A673 (cell line): ENCODE measurements around the gene PFDN4. TPM values are rescaled to one million over a fixed set of nuclear protein-coding genes. Genes with fewer than 3 reads are reported as not detected.
A peak's percentile ranks its signal among the peaks of the same experiment; 100 is the strongest.

ENCODE experiments used
- BruUV-seq: library from RNA; stranded (reverse); fragments of 400-500 nt; replicated peaks from 2 replicates; lab custom pipeline; 2021; lab: Mats Ljungman, UMichigan
- CTCF ChIA-PET: fragments of 300-600 bp; sonication (Branson Sonifier 250); formaldehyde crosslinking; loops from one replicate; lab custom pipeline; 2022; ENCODE audit warnings: antibody characterized with exemption; lab: Charles Lee
- POLR2A ChIA-PET: fragments of 300-600 bp; sonication (Branson Sonifier 250); formaldehyde crosslinking; loops from one replicate; lab custom pipeline; 2022; ENCODE audit warnings: antibody characterized with exemption; ENCODE audit not compliant: low non-redundant PET; lab: Charles Lee
- DNase-seq: peaks from one replicate; pipeline ENCODE4 v3.0.0-alpha.2; 2015; ENCODE audit warnings: low spot score
- H3K27ac ChIP-seq: fragments of 200-600 bp; sonication (generic); 2 replicates; pipeline ENCODE4 v1.5.1; 2016; ENCODE audit warnings: mixed run types, low read depth, mild to moderate bottlenecking, mixed read lengths, antibody characterized with exemption, low read length; ENCODE audit not compliant: poor library complexity, severe bottlenecking
- H3K27me3 ChIP-seq: fragments of 200-600 bp; sonication (generic); replicated peaks from 2 replicates; pipeline ENCODE4 v1.6.1; 2017; ENCODE audit warnings: mixed run types, low read depth, mild to moderate bottlenecking, mixed read lengths, antibody characterized with exemption, low read length; ENCODE audit not compliant: insufficient read depth, poor library complexity
- H3K36me3 ChIP-seq: fragments of 200-600 bp; sonication (generic); 2 replicates; pipeline ENCODE4 v1.6.1; 2016; ENCODE audit warnings: mixed run types, mild to moderate bottlenecking, mixed read lengths, antibody characterized with exemption, low read length; ENCODE audit not compliant: insufficient read depth, poor library complexity, severe bottlenecking
- H3K4me1 ChIP-seq: fragments of 200-600 bp; sonication (generic); 2 replicates; pipeline ENCODE4 v1.6.1; 2017; ENCODE audit warnings: mixed run types, mild to moderate bottlenecking, mixed read lengths, antibody characterized with exemption, low read length; ENCODE audit not compliant: insufficient read depth, poor library complexity, severe bottlenecking
- H3K4me3 ChIP-seq: fragments of 200-600 bp; sonication (generic); 2 replicates; pipeline ENCODE4 v1.5.1; 2016; ENCODE audit warnings: low read depth, mixed run types, mild to moderate bottlenecking, mixed read lengths, low read length; ENCODE audit not compliant: poor library complexity, severe bottlenecking
- H3K9me3 ChIP-seq: fragments of 200-600 bp; sonication (generic); 2 replicates; pipeline ENCODE4 v1.6.1; 2016; ENCODE audit warnings: mixed run types, low read depth, mild to moderate bottlenecking, mixed read lengths, antibody characterized with exemption, low read length; ENCODE audit not compliant: poor library complexity, severe bottlenecking
- CTCF ChIP-seq: fragments of 300-800, 200-600 bp; sonication (generic); conservative IDR thresholded peaks from 2 replicates; pipeline ENCODE4 v1.5.1; 2017; ENCODE audit warnings: low read depth, mild to moderate bottlenecking, antibody characterized with exemption, low read length, moderate library complexity, mixed read lengths
- EZH2 ChIP-seq: fragments of 200-600 bp; sonication (generic); IDR thresholded peaks from 2 replicates; pipeline ENCODE4 v1.6.1; 2017; ENCODE audit warnings: borderline replicate concordance, low read depth, mild to moderate bottlenecking, mixed read lengths, antibody characterized with exemption, low read length; ENCODE audit not compliant: poor library complexity, severe bottlenecking
- intact Hi-C: fragments of 100-400 bp; cut with micrococcal nuclease; formaldehyde crosslinking; loops from one replicate; pipeline ENCODE4 v1.10.0; 2022; ENCODE audit not compliant: unreplicated experiment
- total RNA-seq: library from RNA; stranded (reverse); gene quantifications from 2 replicates; pipeline ENCODE4 v1.2.3, GENCODE V29; 2021

The PFDN4 gene
- total RNA-seq, 1 experiment from 2014 or later = 76.0 TPM

GRCh38 chr20:54209216-54209813 lies 1.4 kb downstream of the PFDN4 start:
- Histone ChIP-seq H3K27me3 (no peaks in the 10 kb centered on the region), H3K9me3 (no peaks in the 10 kb centered on the region), H3K4me1 (peaks cover 12% of the 10 kb centered on the region), H3K36me3 (peaks cover 7% of the 10 kb centered on the region), H3K4me3 (peak overlapping the region; percentile 98), H3K27ac (peak overlapping the region; percentile 100)
- BruUV-seq = TSS peak; percentile 47
- no peak for DNase-seq
- CTCF ChIA-PET = no interaction called here
- intact Hi-C loops = no loop called here
- POLR2A ChIA-PET = no interaction called here
- no peak for TF ChIP-seq CTCF
- TF ChIP-seq EZH2 = no peak

DNA sequence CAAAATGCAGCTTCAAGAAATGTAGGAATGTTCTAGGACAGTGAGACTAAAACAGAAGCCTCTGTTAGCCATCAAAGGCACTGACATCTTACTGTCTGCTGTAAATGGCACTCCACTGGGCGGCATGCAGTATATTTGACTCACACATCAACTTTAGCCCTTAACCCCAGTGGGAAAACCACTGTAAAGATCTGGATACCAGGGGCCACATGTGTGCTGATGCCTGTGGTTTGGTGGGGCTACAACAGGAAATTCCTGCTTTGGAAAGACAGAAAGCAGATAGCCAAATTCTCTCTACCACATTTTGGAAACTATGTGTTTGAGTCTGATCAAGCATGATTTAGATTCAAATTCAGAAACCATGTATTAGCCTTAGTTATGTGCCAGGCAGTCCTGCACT lies 4.3 kb downstream of the PFDN4 start:
- CTCF ChIA-PET = no interaction called here
- no peaks in the 10 kb centered on the region for H3K27me3 ChIP-seq
- no peaks in the 10 kb centered on the region for H3K9me3 ChIP-seq
- peaks cover 28% of the 10 kb centered on the region for H3K36me3 ChIP-seq
- H3K27ac ChIP-seq = no peak overlapping the region
- no peak for DNase-seq
- H3K4me1 ChIP-seq = no peaks in the 10 kb centered on the region
- BruUV-seq = no TSS peak
- TF ChIP-seq EZH2 (no peak), CTCF (no peak)
- POLR2A ChIA-PET = no interaction called here
- H3K4me3 ChIP-seq = no peak overlapping the region
- intact Hi-C loops = no loop called here

GRCh38 chr20:54212871-54213270 lies 5.0 kb downstream of the PFDN4 start:
- no peak overlapping the region for H3K4me3 ChIP-seq
- H3K27me3 ChIP-seq = no peaks in the 10 kb centered on the region
- H3K36me3 ChIP-seq = peaks cover 32% of the 10 kb centered on the region
- intact Hi-C loops = no loop called here
- DNase-seq = no peak
- TF ChIP-seq EZH2 (no peak), CTCF (no peak)
- POLR2A ChIA-PET = no interaction called here
- BruUV-seq = no TSS peak
- no peaks in the 10 kb centered on the region for H3K9me3 ChIP-seq
- H3K4me1 ChIP-seq = no peaks in the 10 kb centered on the region
- no peak overlapping the region for H3K27ac ChIP-seq
- CTCF ChIA-PET = no interaction called here
